HG03432 (cell line): ENCODE measurements around the gene TNF.
"Not testable (repeated sequence)": the region's sequence is repeated elsewhere in the genome, so short reads cannot be mapped to it uniquely, and the experiment has no call there.

Experiments
- ATAC-seq: cut with Tn5 transposase; IDR thresholded peaks from one replicate; pipeline ENCODE4 v1.9.1; 2021; ENCODE audit warnings: mild to moderate bottlenecking, moderate library complexity; ENCODE audit not compliant: unreplicated experiment

The TNF gene

DNA sequence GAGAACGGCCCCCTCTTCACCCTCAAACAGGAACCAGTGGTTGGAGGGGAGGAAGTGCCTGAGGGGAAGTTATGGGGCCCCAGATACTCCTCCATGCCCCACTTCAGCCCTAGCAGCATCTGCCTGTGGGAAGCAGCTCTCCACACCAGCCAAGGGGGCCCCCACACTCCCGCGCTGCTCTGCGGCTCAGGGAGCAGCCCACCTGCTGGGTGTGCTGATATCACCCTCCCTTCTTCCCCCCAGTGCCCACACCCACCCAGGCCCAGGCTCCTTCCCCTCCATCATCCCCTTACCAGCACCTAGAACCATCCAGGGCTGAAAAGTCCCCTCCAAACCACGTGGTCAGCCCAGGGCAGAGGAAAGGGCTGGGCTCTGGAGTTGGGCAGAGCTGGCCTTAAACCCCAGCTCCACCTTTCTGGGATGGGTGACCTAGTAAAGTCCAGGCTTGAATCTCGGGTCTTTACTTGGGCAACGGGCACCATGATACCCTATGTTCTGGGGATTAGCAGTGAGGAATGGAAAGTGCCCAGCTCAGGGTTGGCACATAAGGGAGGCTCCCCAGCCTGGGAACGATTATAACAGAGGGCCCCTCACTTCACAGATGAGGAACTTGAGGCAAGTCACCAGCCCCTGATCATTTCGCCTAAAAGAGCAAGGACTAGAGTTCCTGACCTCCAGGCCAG, 11.4 kb downstream of the TNF start:
- ATAC-seq: no peak

- no peak for ATAC-seq
Observed at GRCh38 chr6:31587791-31588777, 12.7 kb downstream of the TNF start.

GRCh38 chr6:31588871-31589650, 13.7 kb downstream of the TNF start:
- ATAC-seq: no peak

DNA sequence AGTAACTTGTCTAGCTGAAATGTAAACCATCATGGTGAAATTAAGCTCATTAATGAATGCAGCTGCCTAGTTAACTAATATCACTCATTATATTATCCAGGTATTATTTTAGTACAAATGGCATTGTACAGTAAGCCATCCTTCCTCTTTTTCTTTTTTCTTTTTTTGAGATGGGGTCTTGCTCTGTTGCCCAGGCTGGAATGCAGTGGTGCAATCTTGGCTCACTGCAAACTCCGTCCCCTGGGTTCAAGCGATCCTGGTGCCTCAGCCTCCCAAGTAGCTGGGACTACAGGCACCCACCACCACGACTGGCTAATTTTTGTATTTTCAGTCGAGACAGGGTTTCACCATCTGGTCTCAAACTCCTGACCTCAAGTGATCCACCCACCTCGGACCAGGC, 15.3 kb downstream of the TNF start:
- ATAC-seq: not testable (repeated sequence)

DNA sequence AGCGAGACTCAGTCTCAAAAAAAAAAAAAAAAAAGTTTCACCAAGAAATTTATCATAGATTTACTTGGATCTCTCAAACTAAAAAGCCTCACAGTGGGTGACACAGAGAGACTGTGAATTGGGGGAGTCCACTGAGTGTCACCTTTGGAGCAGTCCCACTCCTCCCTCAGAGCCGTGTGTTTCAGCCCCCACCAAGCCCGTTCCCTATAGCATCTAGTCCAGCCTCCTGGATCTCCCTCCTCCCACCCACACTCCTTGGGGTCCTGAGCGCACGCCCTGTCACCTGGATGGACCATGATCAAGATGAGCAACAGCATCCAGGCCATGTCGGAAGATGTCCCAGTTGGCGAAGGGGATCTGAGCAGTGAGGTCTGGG, 17.0 kb downstream of the TNF start:
- ATAC-seq: no peak

DNA sequence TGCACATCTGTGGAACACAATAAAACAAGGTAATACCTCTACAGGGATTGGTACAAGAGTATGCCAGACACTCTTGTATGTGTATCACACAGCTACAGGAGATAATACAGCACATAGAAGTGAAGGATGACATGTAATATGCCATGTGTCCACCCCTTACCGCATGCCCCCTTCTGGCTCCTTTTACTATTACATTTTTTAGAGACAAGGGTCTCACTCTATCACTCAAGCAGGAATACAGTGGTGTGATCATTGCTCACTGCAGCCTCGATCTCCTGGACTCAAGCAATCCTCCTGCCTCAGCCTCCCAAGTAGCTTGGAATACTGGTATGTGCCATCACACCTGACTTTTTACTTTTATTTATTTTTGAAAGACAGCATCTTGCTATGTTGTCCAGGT, 21.6 kb downstream of the TNF start:
- no peak for ATAC-seq

DNA sequence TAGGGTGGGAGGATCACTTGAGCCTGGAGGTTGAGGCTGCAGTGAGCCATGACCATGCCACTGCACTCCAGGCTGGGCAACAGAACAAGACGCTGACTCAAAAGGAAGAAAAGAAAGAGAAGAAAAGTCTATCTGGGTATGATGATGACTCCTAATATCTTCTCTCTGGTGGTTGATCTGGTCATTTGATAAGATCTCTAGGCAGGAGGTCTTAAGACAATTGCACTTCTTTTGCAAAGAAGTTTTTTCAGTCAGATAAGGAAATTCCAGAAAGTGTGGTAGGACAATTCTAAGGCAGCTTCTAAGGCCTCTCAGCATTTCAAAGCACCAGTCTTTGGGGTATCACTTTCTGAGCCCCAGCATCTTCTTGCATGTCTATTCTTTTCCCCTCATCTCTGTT, 32.0 kb downstream of the TNF start:
- ATAC-seq: no peak

DNA sequence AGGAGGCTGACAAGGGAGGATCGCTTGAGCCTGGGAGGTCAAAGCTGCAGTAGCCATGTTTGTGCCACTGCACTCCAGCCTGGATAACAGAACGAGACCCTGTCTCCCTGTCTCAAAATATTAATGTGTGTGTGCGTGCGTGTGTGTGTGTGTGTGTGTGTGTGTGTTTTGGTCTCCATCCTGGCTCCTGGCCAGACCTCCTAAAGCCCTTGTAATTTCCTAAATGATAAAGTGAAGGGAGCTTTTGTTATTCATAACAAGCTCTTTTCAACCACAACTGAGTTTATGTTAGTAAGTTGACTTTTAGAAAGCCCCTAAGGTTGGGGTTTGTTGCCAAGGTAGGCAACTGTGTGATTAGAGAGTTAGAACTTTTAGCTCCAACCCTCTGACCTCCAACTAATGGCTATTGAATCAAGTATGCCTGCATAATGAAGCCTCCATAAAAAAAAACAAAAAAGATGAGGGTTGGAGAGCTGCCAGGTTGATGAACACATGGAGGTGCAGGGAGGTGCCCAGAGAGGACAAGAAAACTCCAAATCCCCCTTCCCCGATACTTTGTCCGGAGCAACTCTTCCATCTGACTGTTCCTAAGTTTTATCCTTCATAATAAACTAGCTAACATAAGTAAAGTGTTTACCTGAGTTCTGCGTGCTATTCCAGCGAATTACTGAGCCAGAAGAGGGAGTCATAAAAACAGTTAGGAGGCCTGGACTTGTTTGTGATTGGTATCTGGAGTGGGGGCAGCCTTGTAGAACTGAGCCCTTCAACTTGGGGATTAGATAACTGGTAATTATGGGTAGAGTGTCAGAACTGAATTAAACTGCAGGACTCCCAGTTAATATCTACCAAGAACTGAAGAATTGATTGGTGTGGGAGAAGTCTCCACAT, 34.4 kb downstream of the TNF start:
- ATAC-seq: no peak

- no peak for ATAC-seq
Observed at GRCh38 chr6:31610968-31611367, 35.6 kb downstream of the TNF start.

DNA sequence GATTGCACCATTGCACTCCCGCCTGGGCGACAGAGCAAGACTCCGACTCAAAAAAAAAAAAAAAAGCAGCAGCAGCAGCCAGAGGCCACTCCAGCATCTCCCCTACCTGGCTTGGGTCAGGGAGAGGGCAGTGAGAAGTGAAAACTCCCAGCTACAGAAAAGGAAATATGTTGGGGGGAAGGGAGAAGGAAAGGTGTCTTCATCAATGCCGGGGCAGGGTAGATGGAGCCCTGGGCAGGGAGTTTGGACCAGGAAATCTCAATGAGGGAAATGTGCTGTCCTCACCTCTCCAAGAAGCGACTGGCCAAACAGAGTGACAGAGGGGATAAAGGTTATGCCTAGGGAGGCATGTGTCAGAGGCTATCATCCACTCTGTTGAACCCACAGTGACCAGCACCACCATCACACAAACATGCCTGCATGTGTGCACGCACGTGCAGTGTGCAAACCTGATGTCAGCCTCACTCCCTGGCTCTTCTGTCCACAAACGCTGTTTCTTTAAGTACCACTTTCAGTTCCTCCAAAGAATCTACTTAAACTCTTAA, 38.8 kb downstream of the TNF start:
- no peak for ATAC-seq

- ATAC-seq: no peak
Observed at GRCh38 chr6:31614684-31615578, 39.6 kb downstream of the TNF start, which contains the start of gene AIF1. AIF1 (plus strand) TSS chr6:31615234; CDS start chr6:31615330, 96 bp downstream.

DNA sequence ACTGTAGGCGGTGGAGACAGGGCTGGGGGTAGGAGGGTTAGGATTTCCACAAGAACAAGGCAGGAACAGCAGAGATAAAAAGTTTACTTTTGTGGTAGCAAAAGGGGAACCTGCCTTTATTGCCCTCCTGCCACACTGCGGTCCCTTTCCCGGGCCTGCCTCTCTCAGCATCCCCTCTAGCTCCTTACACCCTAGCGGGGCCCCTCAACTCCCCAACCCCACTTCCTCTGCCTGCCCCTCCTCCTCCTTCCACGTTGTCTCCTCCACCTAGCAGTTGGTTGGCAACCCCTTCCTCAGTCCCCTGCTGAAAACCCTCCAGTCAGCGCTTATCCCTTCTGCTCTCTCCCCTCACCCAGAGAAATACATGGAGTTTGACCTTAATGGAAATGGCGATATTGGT, 40.4 kb downstream of the TNF start:
- ATAC-seq: no peak

GRCh38 chr6:31617010-31617409, 41.6 kb downstream of the TNF start:
- ATAC-seq: no peak

DNA sequence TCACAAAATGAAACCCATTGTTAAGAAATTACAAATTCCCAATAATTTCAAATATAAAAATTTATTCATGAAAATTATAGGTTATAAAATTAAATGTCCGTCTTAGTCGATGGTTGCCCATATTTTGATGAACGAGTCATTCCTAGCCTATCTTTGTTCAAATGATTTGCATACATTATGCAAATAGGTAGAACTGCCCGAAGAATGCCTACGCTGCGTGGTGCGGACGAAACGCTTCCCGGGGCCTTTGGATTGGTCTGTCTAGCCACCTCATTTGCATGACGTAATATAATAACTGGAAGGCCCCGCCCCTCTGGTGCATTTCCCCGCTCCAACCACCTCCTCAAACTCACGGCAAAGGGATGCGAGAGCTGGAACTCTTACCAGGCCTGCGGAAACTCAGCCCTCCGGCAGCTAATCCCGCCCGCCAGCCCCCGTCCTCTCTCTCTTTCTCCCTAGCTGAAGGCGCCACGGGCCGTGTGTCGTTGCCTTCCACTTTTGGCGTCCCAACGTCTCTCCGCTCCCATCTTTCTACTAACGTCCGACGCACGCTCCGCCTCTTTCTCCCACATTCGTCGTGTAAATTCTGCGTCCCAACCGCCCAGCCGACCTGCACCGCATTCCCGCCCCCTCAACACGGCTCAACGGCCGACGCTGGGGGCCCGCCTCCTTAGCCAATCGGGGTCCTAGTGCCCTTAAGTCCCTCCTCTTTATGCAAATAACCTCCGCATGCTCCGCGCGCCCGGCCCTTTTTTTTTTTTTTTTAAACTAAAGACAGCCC, 44.6 kb downstream of the TNF start:
- ATAC-seq: peak; percentile 81

DNA sequence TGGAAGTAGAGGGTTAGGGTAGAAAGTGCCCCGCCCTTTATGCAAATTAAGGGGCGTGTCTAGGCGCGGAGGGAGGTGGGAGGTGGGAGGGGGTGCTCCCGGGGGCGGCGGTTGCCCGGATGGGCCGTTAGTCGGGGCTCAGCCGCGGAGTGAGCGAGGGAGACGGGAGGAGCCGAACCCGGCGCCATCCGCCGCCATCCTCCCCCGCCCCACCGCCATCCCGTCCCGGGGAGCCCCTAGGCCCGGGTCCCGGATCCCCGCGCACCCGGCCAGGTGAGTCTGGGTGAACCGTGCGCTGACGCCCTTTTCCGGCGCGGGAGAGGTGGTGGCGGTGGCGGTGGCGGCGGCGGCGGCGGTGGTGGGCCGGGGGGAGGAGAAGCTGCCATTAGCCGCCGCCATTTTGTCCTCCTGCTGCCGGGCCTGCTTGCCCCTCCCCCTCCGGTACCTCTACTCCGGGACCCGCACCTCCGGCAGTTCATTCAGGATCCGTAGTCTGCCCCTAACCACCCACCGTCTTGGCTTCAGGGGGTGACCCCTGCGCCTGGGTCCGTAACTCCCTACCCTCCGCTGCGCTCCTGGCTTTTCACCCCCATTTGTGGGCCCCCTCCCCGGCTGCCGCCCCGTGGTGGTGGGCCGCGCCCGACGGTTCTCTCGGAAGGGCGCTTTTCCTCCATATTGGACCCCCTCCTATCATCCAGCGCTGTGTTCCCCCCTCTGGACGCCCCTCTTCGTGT, 45.4 kb downstream of the TNF start, which contains the start of gene PRRC2A:
Gene PRRC2A, plus strand, starts transcription at position 130 of the 734 bp plus-strand sequence. CDS start 2,075 bp downstream, outside the sequence.
- ATAC-seq: peak; percentile 57

- no peak for ATAC-seq
Observed at GRCh38 chr6:31621320-31621939, 46.1 kb downstream of the TNF start.

GRCh38 chr6:31621991-31622390, 46.6 kb downstream of the TNF start:
- ATAC-seq: no peak
